GM19025 (cell line): ENCODE results near the gene FECH.
"Not testable (repeated sequence)": the region's sequence is repeated elsewhere in the genome, so short reads cannot be mapped to it uniquely, and the experiment has no call there.

Source experiments
- ATAC-seq: cut with Tn5 transposase; IDR thresholded peaks from one replicate; pipeline ENCODE4 v1.9.1; 2021; ENCODE audit warnings: mild to moderate bottlenecking, low read depth, moderate library complexity; ENCODE audit not compliant: unreplicated experiment

Gene FECH

GRCh38 chr18:57533868-57534510 is 52.5 kb downstream of the FECH start:
- no peak for ATAC-seq

- no peak for ATAC-seq
Measured at GRCh38 chr18:57533006-57533867, 53.3 kb downstream of the FECH start.

GRCh38 chr18:57529151-57529550 is 57.4 kb downstream of the FECH start:
- no peak for ATAC-seq

GRCh38 chr18:57527556-57528229 is 58.8 kb downstream of the FECH start:
- no peak for ATAC-seq

- ATAC-seq: no peak
Measured at GRCh38 chr18:57523171-57523956, 63.1 kb downstream of the FECH start.

- ATAC-seq: not testable (repeated sequence)
Measured at GRCh38 chr18:57522348-57522747, 64.2 kb downstream of the FECH start.

- no peak for ATAC-seq
Measured at GRCh38 chr18:57519668-57520424, 66.7 kb downstream of the FECH start.

- no peak for ATAC-seq
Measured at GRCh38 chr18:57518533-57518932, 68.0 kb downstream of the FECH start.

- no peak for ATAC-seq
Measured at GRCh38 chr18:57516056-57516455, 70.4 kb downstream of the FECH start.

GRCh38 chr18:57505231-57505630 is 81.3 kb downstream of the FECH start:
- no peak for ATAC-seq

- ATAC-seq: no peak
Measured at GRCh38 chr18:57502624-57503023, 83.9 kb downstream of the FECH start.

GRCh38 chr18:57498682-57499256 is 87.7 kb downstream of the FECH start:
- ATAC-seq: no peak
